ENCODE results near the gene ZC3H13.

GRCh38 chr13:46086985-46087384 lies 34.4 kb upstream of the ZC3H13 start:
- TF ChIP-seq CTCF (IDR thresholded peaks at IDR 0.05) (no peak), POLR2A (IDR thresholded peaks at IDR 0.05) (no peak)

Data from adrenal gland (tissue), 5 donors.